Esophagus (tissue), 2 donors: ENCODE measurements around the gene SYNJ1. TPM values are rescaled to one million over a fixed set of nuclear protein-coding genes. Genes with fewer than 3 reads are reported as not detected.
"Not testable (repeated sequence)": the region's sequence is repeated elsewhere in the genome, so short reads cannot be mapped to it uniquely, and the experiment has no call there.

ENCODE experiments used
- H3K27ac ChIP-seq, 2 donors: one replicate each; pipeline ENCODE4 v1.5.1; 2013; ENCODE audit warnings: low read depth in 2 of 2, mild to moderate bottlenecking in 2 of 2, inconsistent platforms in 1 of 2, low read length in 1 of 2, moderate library complexity in 1 of 2
- H3K27me3 ChIP-seq, 2 donors: one replicate each; pipeline ENCODE4 v1.6.1; 2013; ENCODE audit warnings: low read length in 2 of 2, control low read depth in 1 of 2, mild to moderate bottlenecking in 1 of 2; ENCODE audit not compliant: insufficient read depth in 2 of 2, control insufficient read depth in 1 of 2
- H3K36me3 ChIP-seq, 2 donors: one replicate each; pipeline ENCODE4 v1.6.1; 2013; ENCODE audit warnings: low read length in 1 of 2; ENCODE audit not compliant: control insufficient read depth in 2 of 2, insufficient read depth in 2 of 2
- H3K4me1 ChIP-seq, 2 donors: one replicate each; pipeline ENCODE4 v1.6.1; 2013; ENCODE audit warnings: low read length in 1 of 2; ENCODE audit not compliant: control insufficient read depth in 2 of 2, insufficient read depth in 2 of 2
- H3K4me3 ChIP-seq, 2 donors: one replicate each; pipeline ENCODE4 v1.5.1; 2013; ENCODE audit warnings: low read length in 2 of 2, mild to moderate bottlenecking in 2 of 2, low read depth in 1 of 2, moderate library complexity in 1 of 2
- H3K9me3 ChIP-seq, 2 donors: one replicate each; pipeline ENCODE4 v1.6.1; 2013; ENCODE audit warnings: mild to moderate bottlenecking in 2 of 2, low read depth in 1 of 2, low read length in 1 of 2, moderate library complexity in 1 of 2; ENCODE audit not compliant: control insufficient read depth in 2 of 2, insufficient read depth in 1 of 2
- WGBS, 2 donors: extraction: QIAGEN DNeasy Blood & Tissue Kit; methylation state at CpG; one replicate each; pipeline ENCODE4 v1.1.7; 2013; 5-methylcytosine and 5-hydroxymethylcytosine counted together
- polyA plus RNA-seq, 2 donors: library from polyadenylated mRNA; stranded (reverse); fragments of 200-250 nt; gene quantifications; one replicate each; pipeline ENCODE4 v1.2.3, GENCODE V29; 2013
- donor health status: healthy with polysubstance abuse.
- donor health status: Bipolar disorder and iron deficiency.

The SYNJ1 gene
- polyA plus RNA-seq, 2 donors: 2.3 to 3.8 TPM

- WGBS, 2 donors: 73% methylated on average over 6 of the region's 6 CpGs
- Histone ChIP-seq H3K4me3 (no peak overlapping the region), H3K9me3 (no peaks in the 10 kb centered on the region), H3K4me1 (no peaks in the 10 kb centered on the region), H3K36me3 (no peaks in the 10 kb centered on the region), H3K27me3 (no peaks in the 10 kb centered on the region), H3K27ac (no peak overlapping the region)
Observed at GRCh38 chr21:32708069-32708468, 19.7 kb downstream of the SYNJ1 start.

GRCh38 chr21:32705901-32706300 lies 21.9 kb downstream of the SYNJ1 start:
- 94 to 95% methylated on average over 4 of the region's 4 CpGs for WGBS, 2 donors
- no peaks in the 10 kb centered on the region for H3K27me3 ChIP-seq

GRCh38 chr21:32705139-32705538 lies 22.7 kb downstream of the SYNJ1 start:
- 96 to 100% methylated on average over 1 of the region's 1 CpG for WGBS, 2 donors
- no peaks in the 10 kb centered on the region for H3K36me3 ChIP-seq
- H3K27me3 ChIP-seq: no peaks in the 10 kb centered on the region
- H3K4me3 ChIP-seq: no peak overlapping the region
- no peak overlapping the region for H3K27ac ChIP-seq
- H3K4me1 ChIP-seq: no peaks in the 10 kb centered on the region
- no peaks in the 10 kb centered on the region for H3K9me3 ChIP-seq

More at GRCh38 chr21:32705901-32706300, 21.9 kb downstream of the SYNJ1 start:
- H3K4me1 ChIP-seq: no peaks in the 10 kb centered on the region
- H3K4me3 ChIP-seq: no peak overlapping the region
- no peaks in the 10 kb centered on the region for H3K9me3 ChIP-seq
- H3K27ac ChIP-seq: no peak overlapping the region
- H3K36me3 ChIP-seq: no peaks in the 10 kb centered on the region

GRCh38 chr21:32702702-32703101 lies 25.1 kb downstream of the SYNJ1 start:
- Histone ChIP-seq H3K36me3 (peaks cover 0 to 7% of the 10 kb centered on the region in 2 donors), H3K4me3 (no peak overlapping the region), H3K9me3 (no peaks in the 10 kb centered on the region), H3K4me1 (no peaks in the 10 kb centered on the region), H3K27me3 (no peaks in the 10 kb centered on the region), H3K27ac (no peak overlapping the region)
- 49 to 50% methylated on average over 4 of the region's 4 CpGs for WGBS, 2 donors

GRCh38 chr21:32698971-32699693 lies 28.7 kb downstream of the SYNJ1 start:
- no peaks in the 10 kb centered on the region for H3K9me3 ChIP-seq
- no peaks in the 10 kb centered on the region for H3K27me3 ChIP-seq
- H3K36me3 ChIP-seq: peaks cover 0 to 7% of the 10 kb centered on the region in 2 donors
- H3K4me1 ChIP-seq: no peaks in the 10 kb centered on the region
- no peak overlapping the region for H3K4me3 ChIP-seq
- 78 to 80% methylated on average over 8 of the region's 8 CpGs for WGBS, 2 donors
- H3K27ac ChIP-seq: no peak overlapping the region

- 74 to 88% methylated on average over 2 of the region's 2 CpGs for WGBS, 2 donors
- Histone ChIP-seq H3K9me3 (no peaks in the 10 kb centered on the region), H3K36me3 (peaks cover 0 to 7% of the 10 kb centered on the region in 2 donors), H3K27me3 (no peaks in the 10 kb centered on the region), H3K4me3 (no peak overlapping the region), H3K4me1 (no peaks in the 10 kb centered on the region), H3K27ac (no peak overlapping the region)
Observed at GRCh38 chr21:32698286-32698685, 29.5 kb downstream of the SYNJ1 start.

GRCh38 chr21:32695482-32695881 lies 32.3 kb downstream of the SYNJ1 start:
- not testable (repeated sequence) for H3K4me1 ChIP-seq, H3K27ac ChIP-seq, H3K9me3 ChIP-seq, H3K4me3 ChIP-seq, H3K27me3 ChIP-seq
- peaks cover 0 to 10% of the 10 kb centered on the region in 2 donors for H3K36me3 ChIP-seq
- WGBS, 2 donors: 96 to 98% methylated on average over 7 of the region's 7 CpGs

GRCh38 chr21:32693581-32693980 lies 34.2 kb downstream of the SYNJ1 start:
- no peak overlapping the region for H3K4me3 ChIP-seq
- no peaks in the 10 kb centered on the region for H3K9me3 ChIP-seq
- peaks cover 0 to 3% of the 10 kb centered on the region in 2 donors for H3K36me3 ChIP-seq
- no peak overlapping the region for H3K27ac ChIP-seq
- no peaks in the 10 kb centered on the region for H3K27me3 ChIP-seq
- no peaks in the 10 kb centered on the region for H3K4me1 ChIP-seq

GRCh38 chr21:32690085-32690484 lies 37.7 kb downstream of the SYNJ1 start:
- H3K9me3 ChIP-seq: no peaks in the 10 kb centered on the region
- H3K4me3 ChIP-seq: no peak overlapping the region
- no peak overlapping the region for H3K27ac ChIP-seq
- WGBS, 2 donors: 31 to 63% methylated on average over 3 of the region's 3 CpGs
- H3K4me1 ChIP-seq: no peaks in the 10 kb centered on the region
- H3K36me3 ChIP-seq: peaks cover 3% of the 10 kb centered on the region in 2 donors
- no peaks in the 10 kb centered on the region for H3K27me3 ChIP-seq

GRCh38 chr21:32687643-32688345 lies 40.0 kb downstream of the SYNJ1 start:
- no peak overlapping the region for H3K4me3 ChIP-seq
- no peaks in the 10 kb centered on the region for H3K4me1 ChIP-seq
- no peak overlapping the region for H3K27ac ChIP-seq
- H3K9me3 ChIP-seq: no peaks in the 10 kb centered on the region
- H3K36me3 ChIP-seq: peaks cover 3% of the 10 kb centered on the region in 2 donors
- H3K27me3 ChIP-seq: no peaks in the 10 kb centered on the region
- WGBS, 2 donors: 81 to 83% methylated on average over 4 of the region's 4 CpGs
